NCI-H460 (cell line): ENCODE measurements around the gene RNF225. TPM values are rescaled to one million over a fixed set of nuclear protein-coding genes. Genes with fewer than 3 reads are reported as not detected.
A peak's percentile ranks its signal among the peaks of the same experiment; 100 is the strongest.
"Not testable (repeated sequence)": the region's sequence is repeated elsewhere in the genome, so short reads cannot be mapped to it uniquely, and the experiment has no call there.

Experiments used
- DNase-seq: peaks from one replicate; pipeline ENCODE4 v3.0.0-alpha.2; 2016; ENCODE audit warnings: low read depth; ENCODE audit errors: extremely low read depth
- total RNA-seq: library from RNA; depleted of rRNA; stranded (reverse); fragments of >200 nt; shearing (Covaris generic); gene quantifications from 2 replicates; pipeline ENCODE4 v1.2.3, GENCODE V29; 2014

RNF225 gene
- total RNA-seq, 1 experiment from 2014 or later = not detected

DNA sequence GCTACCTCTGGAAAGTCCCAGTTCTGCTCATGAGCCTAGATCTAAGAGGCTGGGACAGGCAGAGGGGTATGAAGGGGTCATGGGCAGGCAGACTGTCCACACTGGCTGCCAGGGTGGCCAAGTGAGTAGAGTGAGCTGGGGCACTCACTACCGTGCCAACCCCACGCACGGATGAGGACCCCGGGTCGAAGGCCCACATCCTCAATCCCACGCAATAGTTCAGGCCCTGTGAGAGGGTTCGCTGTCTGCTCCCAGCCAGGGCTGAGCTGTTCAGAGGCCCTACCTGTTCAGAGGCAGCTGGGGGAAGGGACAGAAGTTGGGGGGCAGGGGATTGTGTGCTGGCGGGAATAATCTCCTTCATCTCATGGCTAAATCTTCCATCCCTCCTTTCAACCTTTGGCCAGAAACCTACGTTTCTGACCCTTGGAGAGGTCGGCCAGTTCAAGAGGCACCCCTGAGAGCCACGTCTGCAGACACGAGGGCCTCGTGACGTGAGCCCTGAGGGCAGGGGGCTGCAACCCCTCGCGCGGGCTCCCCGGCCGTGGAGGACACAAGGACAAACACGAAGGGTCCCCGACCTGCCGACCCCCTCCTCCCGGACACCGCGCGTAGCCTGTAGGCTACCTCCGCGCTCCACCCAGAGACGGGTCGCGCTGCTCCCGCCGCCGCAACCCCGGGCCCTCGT is 9.4 kb upstream of the RNF225 start:
- DNase-seq = no peak

DNA sequence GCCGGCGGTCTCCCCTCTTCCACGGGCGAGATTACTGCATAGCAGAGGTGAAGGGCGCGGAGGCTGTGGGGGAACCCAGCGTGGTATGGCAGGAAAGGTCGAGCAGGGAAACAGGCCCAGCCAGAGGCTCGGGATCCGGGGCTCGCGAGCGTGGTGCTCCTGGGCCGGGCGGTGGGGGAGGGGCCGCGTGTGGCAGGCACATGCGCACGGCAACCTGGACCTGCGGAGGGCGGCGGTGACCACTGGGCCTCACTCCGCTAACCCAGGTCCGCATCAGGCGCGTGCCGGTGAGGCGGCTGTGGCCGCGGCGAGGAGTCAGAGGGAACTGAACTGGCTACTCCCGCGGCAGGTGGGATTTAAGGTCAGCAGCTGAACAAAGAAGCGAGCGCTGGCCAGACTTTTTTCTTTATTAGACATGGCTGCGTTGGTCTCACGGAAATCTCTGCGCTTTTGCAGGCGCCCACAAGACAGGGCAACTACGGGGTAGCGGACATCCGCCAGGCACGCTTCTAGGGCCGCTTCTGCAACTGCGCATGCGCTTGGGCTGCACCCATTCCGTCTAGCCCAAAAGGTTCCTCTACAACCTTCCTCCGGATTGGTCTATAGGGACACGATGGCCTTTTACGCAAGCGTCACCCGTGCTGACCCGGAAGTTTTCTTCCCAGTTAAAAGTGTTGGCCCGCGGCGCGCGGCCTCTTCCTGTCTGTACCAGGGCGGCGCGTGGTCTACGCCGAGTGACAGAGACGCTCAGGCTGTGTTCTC is 8.7 kb upstream of the RNF225 start, which contains the start of gene RPS5:
RPS5 (plus strand) TSS at position 694 of the 762 bp plus-strand sequence. CDS start 869 bp downstream, outside the sequence.
- DNase-seq = peak; percentile 96

DNA sequence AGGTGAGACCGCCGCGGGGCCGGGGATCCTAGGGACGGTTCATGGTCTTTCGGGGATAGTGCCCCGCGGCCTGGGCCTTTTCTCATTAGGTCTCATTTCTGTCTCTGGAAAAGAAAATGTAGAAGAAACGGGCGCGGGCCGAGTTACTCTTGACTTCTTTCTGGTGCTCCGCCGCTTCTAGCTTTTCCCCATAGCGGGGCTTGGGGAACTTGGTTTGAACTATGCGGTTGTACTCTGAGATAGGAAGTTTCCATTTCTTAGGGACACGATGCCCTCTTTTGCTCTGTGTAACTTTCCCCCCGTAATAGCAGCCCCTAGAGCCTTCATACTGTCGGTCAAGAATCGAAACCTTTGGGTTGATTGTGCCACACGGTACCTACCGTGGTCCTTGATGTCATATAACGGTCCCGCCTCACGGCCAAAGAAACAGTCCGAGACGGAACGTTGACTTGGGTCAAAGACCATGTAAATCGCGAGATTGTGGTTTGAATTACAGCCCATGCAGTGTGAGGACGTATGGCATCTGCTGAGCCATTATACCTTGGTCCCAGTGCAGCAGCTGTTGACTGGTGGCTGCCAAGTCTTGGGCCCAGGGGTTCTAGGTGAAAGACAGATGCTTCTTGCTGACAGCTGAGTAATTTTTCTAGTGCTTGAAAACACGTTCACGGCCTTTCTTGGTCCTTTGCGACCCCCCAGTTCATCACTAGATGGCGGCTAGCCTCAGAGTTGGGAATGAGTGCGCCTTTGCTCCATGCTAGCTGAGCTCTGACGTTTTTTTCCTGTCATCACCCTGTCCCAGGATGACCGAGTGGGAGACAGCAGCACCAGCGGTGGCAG is 7.9 kb upstream of the RNF225 start:
- DNase-seq = no peak

DNA sequence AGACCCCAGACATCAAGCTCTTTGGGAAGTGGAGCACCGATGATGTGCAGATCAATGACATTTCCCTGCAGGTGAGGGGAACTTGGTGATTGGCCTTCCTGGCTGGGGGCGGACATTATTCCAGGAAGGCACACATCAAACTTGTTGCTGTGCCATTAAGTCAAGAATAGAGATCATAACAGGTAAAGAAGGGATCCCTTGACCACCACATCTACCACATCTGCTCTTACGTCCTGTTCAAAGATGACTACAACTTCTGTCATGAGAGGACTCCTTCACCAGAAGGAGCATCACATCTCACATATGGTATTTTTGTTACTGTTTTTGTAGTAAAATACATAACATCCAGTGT is 7.3 kb upstream of the RNF225 start:
- DNase-seq = no peak

DNA sequence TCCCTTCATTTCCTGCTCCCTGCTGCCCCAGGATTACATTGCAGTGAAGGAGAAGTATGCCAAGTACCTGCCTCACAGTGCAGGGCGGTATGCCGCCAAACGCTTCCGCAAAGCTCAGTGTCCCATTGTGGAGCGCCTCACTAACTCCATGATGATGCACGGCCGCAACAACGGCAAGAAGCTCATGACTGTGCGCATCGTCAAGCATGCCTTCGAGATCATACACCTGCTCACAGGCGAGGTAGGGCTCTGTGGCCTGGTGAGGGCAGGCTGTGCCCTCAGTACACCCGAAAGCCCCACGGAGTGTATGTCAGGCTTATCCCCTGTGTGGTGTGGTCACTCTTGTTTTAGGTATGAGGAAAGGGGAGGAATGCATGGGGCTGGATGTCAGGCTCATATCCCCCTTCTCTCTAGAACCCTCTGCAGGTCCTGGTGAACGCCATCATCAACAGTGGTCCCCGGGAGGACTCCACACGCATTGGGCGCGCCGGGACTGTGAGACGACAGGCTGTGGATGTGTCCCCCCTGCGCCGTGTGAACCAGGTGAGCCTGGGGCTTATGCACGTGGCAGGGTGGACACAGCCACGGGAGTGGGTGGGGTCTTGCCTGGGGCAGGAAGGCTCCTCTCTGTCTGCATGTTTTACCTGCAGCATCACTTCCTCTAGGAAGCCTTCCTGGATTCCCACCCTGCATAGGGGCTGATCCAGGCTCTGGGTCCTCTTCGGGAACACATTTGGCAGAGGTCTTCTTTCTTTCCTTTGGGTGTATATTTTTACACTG is 2.3 kb upstream of the RNF225 start:
- no peak for DNase-seq

DNA sequence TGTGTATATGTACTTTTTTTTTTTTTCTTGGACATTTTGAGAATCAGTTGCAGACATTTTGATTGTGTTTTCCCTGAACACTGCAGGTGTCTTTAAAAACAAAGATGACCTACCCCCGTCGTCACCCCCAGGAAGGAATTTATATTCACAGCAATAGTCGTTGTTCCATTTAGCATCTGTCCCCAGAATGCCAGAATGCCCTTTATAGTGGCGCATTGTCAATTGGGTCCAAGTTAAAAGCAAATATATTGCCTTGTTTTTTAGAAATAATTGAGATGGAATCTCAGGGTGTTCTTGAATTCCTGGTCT is 1.8 kb upstream of the RNF225 start:
- no peak for DNase-seq

DNA sequence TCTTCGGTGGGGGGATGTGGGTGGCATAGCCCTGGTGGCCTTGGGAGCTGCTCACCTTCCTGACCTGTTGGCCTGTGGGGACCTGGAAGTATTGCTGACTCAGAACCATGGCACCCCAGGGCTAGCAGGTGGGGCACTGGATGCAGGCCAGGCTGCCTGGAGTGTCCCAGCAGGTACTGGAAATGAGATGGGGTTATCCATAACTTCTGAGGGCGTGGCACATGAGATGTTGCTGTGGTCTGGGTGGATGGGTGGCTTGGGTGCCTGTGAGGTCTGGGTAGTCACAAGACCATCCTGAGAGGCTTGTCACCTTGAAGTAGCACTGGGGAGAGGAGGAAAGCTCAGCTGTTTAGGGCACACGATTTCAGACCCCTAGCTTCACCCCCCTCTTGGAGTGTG is 636 bp upstream of the RNF225 start:
- no peak for DNase-seq

DNA sequence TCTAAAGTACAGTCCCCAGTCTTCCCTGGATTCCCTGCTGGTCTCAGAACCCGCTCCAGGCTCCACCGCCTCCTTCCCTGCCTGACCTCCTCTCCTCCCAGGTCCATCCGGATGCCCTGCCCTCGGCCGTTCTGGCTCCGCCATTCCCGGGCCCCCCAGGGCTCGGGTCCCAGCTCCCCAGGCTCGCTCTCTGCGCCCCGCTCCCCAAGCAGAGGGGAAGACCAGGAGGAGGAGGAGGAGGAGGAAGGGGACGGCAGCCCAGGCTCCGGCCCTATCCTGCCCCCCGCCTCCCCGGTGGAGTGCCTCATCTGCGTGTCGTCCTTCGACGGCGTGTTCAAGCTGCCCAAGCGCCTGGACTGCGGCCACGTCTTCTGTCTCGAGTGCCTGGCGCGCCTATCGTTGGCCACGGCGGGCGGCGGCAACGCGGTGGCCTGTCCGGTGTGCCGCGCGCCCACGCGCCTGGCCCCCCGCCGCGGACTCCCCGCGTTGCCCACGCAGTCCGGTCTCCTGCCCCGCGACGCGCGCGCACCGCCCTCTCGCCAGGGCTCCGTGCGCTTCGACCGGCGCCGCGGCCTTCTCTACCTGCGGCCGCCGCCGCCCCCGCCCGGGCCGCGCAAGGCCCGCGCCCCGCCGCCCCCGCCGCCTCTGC is 647 bp downstream of the RNF225 start:
- DNase-seq = no peak

DNA sequence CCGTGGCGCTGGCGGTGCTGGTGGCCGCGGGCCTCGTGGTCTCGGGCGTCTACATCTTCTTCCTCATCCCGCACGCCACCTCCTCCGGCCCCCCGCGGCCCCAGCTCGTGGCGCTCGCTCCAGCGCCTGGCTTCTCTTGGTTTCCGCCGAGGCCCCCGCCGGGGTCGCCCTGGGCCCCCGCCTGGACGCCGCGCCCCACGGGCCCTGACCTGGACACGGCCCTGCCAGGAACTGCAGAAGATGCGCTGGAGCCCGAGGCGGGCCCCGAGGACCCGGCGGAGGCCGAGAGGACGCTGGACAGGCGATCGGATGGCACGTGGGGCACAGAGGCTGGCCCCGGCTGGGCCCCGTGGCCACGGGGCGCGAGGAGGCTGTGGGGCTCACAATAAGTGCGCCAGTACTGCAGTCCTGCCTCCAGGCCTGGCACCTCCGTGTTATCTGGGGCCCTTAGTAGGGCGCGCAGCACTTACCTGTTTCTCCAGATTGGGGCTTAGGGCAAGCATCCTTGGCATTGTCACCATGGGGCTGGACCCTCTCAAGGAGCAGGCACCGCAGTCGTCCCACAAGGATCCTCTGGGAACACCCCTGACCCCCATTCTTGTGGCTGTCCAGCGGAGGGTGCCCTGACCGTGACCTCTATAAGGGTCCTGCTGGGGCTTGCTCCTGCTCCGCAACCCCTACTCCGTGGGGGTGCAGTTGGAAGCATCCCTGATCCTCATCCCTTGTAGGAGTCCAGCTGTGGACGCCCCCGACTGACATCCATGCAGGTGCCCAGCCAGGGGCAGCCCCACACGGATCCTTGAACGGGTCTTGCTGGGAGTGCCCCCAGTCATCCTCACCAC is 1.5 kb downstream of the RNF225 start:
- DNase-seq = no peak

DNA sequence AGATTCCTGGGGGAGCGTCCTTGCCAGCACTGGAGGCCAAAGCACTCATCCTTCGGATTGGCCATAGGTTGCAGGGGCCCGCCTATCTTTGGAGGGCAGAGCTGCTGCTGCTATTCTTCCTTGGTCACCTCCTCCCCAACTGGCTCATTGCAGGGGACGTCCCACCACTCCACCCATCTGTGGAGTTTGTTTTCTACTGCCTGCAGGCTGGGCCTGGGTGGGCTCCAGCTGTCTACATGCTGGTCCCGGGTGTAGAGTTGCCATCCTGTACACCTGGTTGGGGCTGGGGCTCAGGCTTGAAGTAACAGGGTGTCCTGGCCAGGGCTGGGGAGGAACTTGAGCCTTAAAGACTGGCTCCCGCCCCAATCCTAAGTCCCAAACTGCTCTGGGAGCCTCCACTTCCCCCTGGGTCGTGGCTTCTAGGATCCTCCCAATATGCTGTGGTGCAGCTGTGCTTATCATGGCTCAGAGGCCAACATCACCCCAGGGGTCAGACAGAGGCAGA is 2.1 kb downstream of the RNF225 start:
- no peak for DNase-seq

DNA sequence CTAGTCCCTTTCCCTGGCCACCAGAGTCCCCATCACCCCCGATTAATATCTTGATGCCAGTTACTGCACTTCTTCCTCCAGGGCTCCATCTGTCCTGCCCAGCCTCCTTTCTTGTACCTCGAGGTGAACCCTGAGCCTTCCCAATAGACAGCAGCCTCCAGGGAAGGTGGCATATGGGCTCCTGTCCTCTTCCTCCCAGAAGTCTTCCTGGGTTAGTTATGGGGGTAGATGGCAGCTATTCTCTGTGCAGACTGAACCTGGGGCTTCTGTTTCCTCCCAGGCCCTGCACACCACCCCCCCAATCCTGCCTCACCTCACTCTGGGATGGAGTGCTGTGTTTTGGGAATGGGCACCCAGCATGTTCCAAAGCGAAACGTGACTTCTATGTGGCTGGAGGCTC is 2.6 kb downstream of the RNF225 start:
- no peak for DNase-seq

DNA sequence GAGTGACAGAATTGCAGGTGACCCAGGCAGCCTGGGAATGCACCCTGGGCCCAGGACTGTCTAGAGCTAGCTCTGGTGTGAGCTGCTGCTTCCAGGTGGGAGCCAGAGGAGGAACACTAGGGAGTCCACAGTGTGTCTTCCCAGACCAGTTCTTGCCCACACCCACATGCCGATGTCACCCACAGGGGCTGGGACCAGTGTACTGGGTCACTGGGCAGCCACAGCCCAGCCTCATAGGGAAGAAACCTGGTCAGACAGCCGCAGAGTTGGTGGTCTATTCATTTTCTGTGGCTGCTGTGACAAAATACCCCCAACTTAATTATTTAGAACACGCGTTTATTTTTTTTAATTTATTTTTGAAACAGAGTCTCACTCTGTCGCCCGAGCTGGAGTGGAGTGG is 3.1 kb downstream of the RNF225 start:
- DNase-seq = no peak

DNA sequence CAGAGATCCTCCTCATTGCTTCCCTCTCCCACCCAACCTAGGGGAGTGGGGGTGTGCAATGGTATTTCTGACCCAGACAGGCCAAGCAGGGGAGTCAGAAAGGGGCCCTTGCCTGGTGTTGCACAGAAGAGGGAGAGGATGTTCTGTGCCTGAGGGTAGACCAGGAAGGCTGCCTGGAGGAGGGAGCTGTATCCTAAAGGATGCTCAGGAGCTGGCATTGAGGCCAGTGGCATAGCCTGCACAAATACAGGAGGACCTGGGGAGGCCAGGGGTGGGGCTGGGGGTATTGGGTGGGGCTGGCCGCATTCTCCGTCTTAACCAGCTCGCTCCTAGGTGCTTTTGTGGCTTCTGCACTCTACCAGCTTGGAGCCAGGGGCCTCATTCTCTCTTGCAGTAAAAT is 4.4 kb downstream of the RNF225 start:
- DNase-seq = no peak

DNA sequence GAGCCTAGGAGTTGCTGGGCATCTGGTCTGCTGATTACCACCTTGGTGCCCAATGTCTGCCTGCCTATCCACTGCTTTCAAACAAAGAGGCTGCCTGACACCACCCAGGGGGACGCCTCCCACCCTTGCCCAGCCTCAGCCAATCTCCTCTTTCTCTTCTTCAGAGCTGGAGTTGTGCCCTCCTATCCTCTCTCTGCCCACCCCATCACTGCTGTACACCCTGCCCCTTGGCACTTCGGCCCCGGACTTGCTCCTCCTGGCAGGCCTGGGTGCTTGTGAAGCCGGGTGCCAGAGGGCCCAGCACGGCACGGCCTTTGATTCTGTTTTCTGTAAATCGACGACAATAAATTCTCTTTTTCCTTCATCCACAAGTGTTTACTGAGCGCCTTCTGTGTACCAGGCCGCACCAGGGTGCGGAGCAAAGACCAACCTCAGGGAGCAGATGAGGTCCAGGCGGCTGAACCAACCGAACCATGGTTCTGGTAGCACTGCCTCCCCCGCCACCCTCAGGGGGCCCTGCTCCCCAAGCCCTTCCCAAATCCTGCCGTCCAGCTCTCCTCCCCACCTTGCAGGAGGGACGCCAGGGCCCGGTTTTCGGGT is 5.0 kb downstream of the RNF225 start:
- no peak for DNase-seq

DNA sequence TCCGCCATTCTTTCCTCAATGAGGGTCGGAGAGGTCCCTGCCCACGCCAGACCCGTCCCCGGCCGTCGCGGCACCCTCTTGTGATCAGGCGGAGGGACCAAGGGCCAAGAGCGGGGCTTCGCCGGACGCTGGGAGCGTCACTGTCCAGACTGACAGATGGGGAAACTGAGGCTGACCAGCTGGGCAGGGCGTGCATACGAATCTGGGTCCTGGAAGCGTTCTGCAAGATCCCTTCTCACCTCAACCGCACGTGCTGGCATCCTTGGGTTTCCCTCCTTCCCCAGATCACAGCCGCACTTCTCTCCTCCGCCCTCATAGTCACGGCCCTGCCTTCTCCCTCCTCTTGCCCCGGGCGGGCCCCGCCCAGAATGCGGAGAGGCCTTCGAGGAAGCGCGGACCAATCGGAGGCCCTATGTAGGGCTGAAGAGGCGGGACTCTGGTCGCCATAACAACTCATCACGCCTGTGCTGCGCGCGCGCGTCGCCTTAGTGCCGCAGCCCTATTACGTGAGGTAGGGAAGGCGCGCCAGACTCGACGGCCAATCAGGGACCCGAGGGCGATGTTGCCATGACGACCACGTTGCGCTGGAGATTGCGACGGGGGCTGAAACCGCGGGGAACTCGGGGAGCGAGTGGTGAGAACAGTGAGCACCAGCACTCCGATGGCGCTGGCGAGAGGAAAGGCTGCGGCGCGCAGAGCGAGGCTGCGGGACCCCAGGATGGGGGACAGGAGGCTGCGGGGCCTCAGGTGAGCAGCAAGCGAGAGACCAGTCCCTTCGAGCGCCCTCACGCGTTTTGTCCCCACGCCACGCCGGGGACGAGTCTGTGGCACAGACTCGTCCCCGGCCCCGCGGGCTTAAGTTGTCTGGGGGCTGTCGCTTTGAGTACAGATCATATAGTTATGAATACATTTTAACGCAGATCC is 5.7 kb downstream of the RNF225 start:
- peak; percentile 97 for DNase-seq

DNA sequence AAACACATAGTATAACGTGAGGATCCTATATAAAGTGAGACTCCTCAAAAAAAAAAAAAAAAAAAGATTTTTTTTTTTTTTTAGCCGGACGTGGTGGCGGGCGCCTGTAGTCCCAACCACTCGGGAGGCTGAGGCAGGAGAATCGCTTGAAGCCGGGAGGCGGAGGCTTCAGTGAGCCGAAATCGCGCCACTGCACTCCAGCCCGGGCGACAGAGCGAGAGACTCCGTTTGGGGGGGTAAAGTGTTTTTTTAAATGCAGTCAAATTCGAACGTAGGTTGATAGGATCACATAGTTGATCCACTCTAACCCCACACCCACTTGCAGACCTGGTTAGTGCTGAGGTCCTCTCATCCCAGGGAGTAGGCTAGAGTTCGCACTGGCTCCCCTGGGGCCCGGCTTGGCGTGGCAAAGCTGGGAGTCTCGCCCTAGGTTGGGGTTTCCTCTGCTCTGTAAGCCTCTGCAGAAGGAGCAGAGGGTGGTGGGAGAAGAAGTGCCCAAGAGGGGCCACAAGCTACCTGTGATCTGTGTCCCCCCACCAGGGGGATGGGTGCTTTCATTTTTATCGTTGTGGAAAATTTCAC is 6.5 kb downstream of the RNF225 start:
- no peak for DNase-seq

DNA sequence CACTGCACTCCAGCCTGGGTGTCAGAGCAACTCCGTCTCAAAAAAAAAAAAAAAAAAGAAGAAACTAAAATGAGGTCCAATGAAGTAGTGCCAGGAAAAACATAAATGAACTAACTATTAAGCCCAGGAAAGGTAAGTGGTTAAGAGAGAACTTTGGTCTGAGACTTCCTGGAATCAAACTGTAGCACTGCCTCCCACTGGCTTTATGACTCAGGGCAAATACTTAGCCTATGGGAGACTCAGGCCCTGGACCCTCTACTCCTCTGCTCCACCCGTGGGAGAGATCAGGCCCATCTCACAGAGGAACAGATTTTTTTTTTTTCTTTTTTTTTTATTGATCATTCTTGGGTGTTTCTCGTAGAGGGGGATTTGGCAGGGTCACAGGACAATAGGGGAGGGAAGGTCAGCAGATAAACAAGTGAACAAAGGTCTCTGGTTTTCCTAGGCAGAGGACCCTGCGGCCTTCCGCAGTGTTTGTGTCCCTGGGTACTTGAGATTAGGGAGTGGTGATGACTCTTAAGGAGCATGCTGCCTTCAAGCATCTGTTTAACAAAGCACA is 8.5 kb downstream of the RNF225 start:
- not testable (repeated sequence) for DNase-seq
